ENCODE measurements around the gene DNAJC4. TPM values are rescaled to one million over a fixed set of nuclear protein-coding genes. Genes with fewer than 3 reads are reported as not detected.

DNAJC4 gene
- total RNA-seq, 2 donors from 2014 or later = 55.8 to 63.8 TPM

DNA sequence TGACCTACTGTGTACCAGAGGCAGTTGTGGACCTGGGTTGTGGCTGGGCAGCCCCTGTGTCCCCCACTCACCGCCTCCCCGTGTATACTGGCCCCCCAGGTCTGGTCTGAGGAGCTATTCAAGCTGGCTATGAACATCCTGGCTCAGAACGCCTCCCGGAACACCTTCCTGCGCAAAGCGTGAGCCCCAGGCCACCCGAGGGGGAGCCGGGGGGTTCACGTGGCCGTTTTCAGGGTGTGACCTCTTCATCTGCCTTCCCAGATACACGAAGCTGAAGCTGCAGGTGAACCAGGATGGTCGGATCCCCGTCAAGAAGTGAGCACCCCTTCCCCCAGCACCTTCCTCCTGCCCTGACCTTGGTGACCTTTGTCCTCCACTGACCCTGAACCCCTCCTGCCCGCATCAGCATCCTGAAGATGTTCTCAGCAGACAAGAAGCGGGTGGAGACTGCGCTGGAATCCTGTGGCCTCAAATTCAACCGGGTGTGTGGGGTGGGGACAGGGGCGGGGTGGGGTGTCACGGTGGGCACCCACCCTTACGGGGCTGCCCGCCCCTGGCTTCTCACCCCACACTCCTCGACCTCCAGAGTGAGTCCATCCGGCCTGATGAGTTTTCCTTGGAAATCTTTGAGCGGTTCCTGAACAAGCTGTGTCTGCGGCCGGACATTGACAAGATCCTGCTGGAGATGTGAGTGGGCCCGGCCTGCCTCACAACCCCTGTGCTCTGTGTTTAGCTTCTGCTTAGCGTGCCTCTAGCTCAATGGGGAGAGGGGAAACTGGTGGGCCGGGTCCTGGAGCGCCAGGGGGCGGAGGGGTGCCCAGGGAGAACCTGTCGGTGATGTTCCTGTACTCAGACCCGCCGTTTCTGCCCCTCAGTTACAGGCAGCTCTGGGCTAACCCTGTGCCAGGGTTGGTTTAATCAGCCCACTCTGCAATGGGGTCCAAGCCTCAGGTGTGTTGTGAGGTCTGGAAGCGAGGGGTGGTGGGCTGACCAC, 25.1 kb downstream of the DNAJC4 start:
- H3K27ac ChIP-seq = no peak overlapping the region
- H3K36me3 ChIP-seq = peaks cover 0 to 13% of the 10 kb centered on the region in 2 donors
- no peak overlapping the region for H3K4me3 ChIP-seq
- H3K4me1 ChIP-seq (replicated peaks) = peaks cover 11% of the 10 kb centered on the region
- DNase-seq (ENCODE audit: low spot score) = no peak
- H3K27me3 ChIP-seq (replicated peaks; ENCODE audit: insufficient read depth) = no peaks in the 10 kb centered on the region
- H3K9me3 ChIP-seq = no peaks in the 10 kb centered on the region
- no peak for TF ChIP-seq POLR2AphosphoS5 (IDR thresholded peaks at IDR 0.05)
- TF ChIP-seq CTCF (IDR thresholded peaks at IDR 0.05) = no peak
- no peak for TF ChIP-seq POLR2A (IDR thresholded peaks at IDR 0.05)
- intact Hi-C loops (cut with DNase I) = no loop called here
- 78% methylated on average over 33 of the region's 35 CpGs for WGBS

DNA sequence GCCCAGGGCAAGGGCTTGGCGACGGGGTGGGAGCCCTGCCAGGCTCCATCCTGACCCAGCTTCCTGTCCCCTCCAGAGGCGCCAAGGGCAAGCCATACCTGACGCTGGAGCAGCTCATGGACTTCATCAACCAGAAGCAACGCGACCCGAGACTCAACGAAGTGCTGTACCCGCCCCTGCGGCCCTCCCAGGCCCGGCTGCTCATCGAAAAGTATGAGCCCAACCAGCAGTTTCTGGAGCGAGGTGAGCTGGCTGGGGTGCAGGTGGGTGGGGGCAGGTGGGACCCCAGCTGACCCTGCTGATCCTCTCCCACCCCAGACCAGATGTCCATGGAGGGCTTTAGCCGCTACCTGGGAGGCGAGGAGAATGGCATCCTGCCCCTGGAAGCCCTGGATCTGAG, 26.0 kb downstream of the DNAJC4 start:
- no peaks in the 10 kb centered on the region for H3K9me3 ChIP-seq
- TF ChIP-seq POLR2A (IDR thresholded peaks at IDR 0.05) (no peak), CTCF (IDR thresholded peaks at IDR 0.05) (no peak), POLR2AphosphoS5 (IDR thresholded peaks at IDR 0.05) (no peak)
- H3K27ac ChIP-seq = no peak overlapping the region
- intact Hi-C loops (cut with DNase I) = no loop called here
- WGBS = 88% methylated on average over 15 of the region's 15 CpGs
- peaks cover 0 to 13% of the 10 kb centered on the region in 2 donors for H3K36me3 ChIP-seq
- no peak for DNase-seq (ENCODE audit: low spot score)
- H3K4me1 ChIP-seq (replicated peaks) = peaks cover 11% of the 10 kb centered on the region
- no peaks in the 10 kb centered on the region for H3K27me3 ChIP-seq (replicated peaks; ENCODE audit: insufficient read depth)
- H3K4me3 ChIP-seq = no peak overlapping the region

- Histone ChIP-seq H3K27me3 (replicated peaks; ENCODE audit: insufficient read depth) (no peaks in the 10 kb centered on the region), H3K27ac (no peak overlapping the region), H3K4me1 (replicated peaks) (no peaks in the 10 kb centered on the region), H3K4me3 (no peak overlapping the region), H3K36me3 (peaks cover 0 to 19% of the 10 kb centered on the region in 2 donors), H3K9me3 (no peaks in the 10 kb centered on the region)
- no peak for DNase-seq (ENCODE audit: low spot score)
- 91% methylated on average over 20 of the region's 24 CpGs for WGBS
- intact Hi-C loops (cut with DNase I) = no loop called here
- TF ChIP-seq CTCF (IDR thresholded peaks at IDR 0.05) (no peak), POLR2AphosphoS5 (IDR thresholded peaks at IDR 0.05) (no peak), POLR2A (IDR thresholded peaks at IDR 0.05) (no peak)
Observed at GRCh38 chr11:64258356-64258755, 28.0 kb downstream of the DNAJC4 start.

GRCh38 chr11:64258946-64259532, 28.7 kb downstream of the DNAJC4 start:
- WGBS = 93% methylated on average over 30 of the region's 32 CpGs
- intact Hi-C loops (cut with DNase I) = no loop called here
- Histone ChIP-seq H3K4me3 (no peak overlapping the region), H3K9me3 (no peaks in the 10 kb centered on the region), H3K27me3 (replicated peaks; ENCODE audit: insufficient read depth) (no peaks in the 10 kb centered on the region), H3K36me3 (peaks cover 0 to 19% of the 10 kb centered on the region in 2 donors), H3K4me1 (replicated peaks) (no peaks in the 10 kb centered on the region), H3K27ac (no peak overlapping the region)
- no peak for TF ChIP-seq POLR2A (IDR thresholded peaks at IDR 0.05)
- no peak for TF ChIP-seq CTCF (IDR thresholded peaks at IDR 0.05)
- TF ChIP-seq POLR2AphosphoS5 (IDR thresholded peaks at IDR 0.05) = no peak
- DNase-seq (ENCODE audit: low spot score) = no peak

Measured in prostate gland (tissue), 2 donors.